HEK293 (cell line): ENCODE measurements around the gene MLLT3.

ENCODE experiments used
- CTCF ChIA-PET: fragments of 350-600 bp; formaldehyde crosslinking; extraction: SDS; loops from one replicate; lab custom pipeline; 2021; ENCODE audit warnings: antibody characterized with exemption; lab: Yijun Ruan, JAX
- POLR2A ChIA-PET: fragments of 300-600 bp; formaldehyde crosslinking; extraction: SDS; loops from one replicate; lab custom pipeline; 2020; ENCODE audit warnings: antibody characterized with exemption, inconsistent platforms; lab: Yijun Ruan, JAX
- H3K27ac ChIP-seq: fragments of 200-500 bp; sonication (Bioruptor generic); 2 replicates; pipeline ENCODE4 v1.5.1; 2014; ENCODE audit warnings: low read depth, low read length, control low read depth, inconsistent platforms; ENCODE audit errors: extremely low read depth
- H3K36me3 ChIP-seq, 2 experiments: fragments of 200-500 bp in 1 of 2; sonication (Bioruptor generic) in 1 of 2; 1 replicate in 1 of 2; 2 replicates in 1 of 2; pipeline ENCODE4 v1.5.1; 2014 to 2017; ENCODE audit warnings: inconsistent platforms in 2 of 2, low read length in 2 of 2; ENCODE audit not compliant: control insufficient read depth in 2 of 2, insufficient read depth in 1 of 2
- H3K4me1 ChIP-seq: fragments of 200-500 bp; sonication (Bioruptor generic); 2 replicates; pipeline ENCODE4 v1.5.1; 2014; ENCODE audit warnings: mild to moderate bottlenecking, low read length, inconsistent platforms; ENCODE audit not compliant: control insufficient read depth, insufficient read depth
- H3K4me3 ChIP-seq: 2 replicates; pipeline ENCODE4 v1.5.1; 2011; ENCODE audit warnings: low read depth, mild to moderate bottlenecking, control low read depth, low read length, moderate library complexity
- H3K9me3 ChIP-seq: fragments of 200-500 bp; sonication (Bioruptor generic); 2 replicates; pipeline ENCODE4 v1.5.1; 2014; ENCODE audit warnings: low read depth, low read length, inconsistent platforms; ENCODE audit not compliant: control insufficient read depth, insufficient read depth
- MZF1 ChIP-seq: fragments of 450-650 bp; formaldehyde crosslinking; IDR thresholded peaks from 2 replicates; pipeline ENCODE4 v1.5.1; 2017; ENCODE audit warnings: missing biosample characterization, missing genetic modification characterization, borderline replicate concordance
- OSR2 ChIP-seq: fragments of 450-650 bp; formaldehyde crosslinking; IDR thresholded peaks from 2 replicates; pipeline ENCODE4 v1.5.1; 2016; ENCODE audit warnings: missing biosample characterization, missing genetic modification characterization
- PRDM6 ChIP-seq: fragments of 450-650 bp; formaldehyde crosslinking; IDR thresholded peaks from 2 replicates; pipeline ENCODE4 v1.5.1; 2017; ENCODE audit warnings: missing biosample characterization, missing genetic modification characterization
- REPIN1 ChIP-seq: fragments of 450-650 bp; formaldehyde crosslinking; IDR thresholded peaks from 2 replicates; pipeline ENCODE4 v1.5.1; 2017; ENCODE audit warnings: missing biosample characterization, missing genetic modification characterization, low read depth
- SETDB1 ChIP-seq: IDR thresholded peaks from one replicate; pipeline ENCODE4 v1.6.1; 2017; ENCODE audit warnings: mild to moderate bottlenecking, low read length, moderate library complexity, mixed read lengths; ENCODE audit not compliant: insufficient read length
- TRIM28 ChIP-seq: IDR thresholded peaks from 2 replicates; pipeline ENCODE4 v1.6.1; 2011; ENCODE audit warnings: low read length, control low read depth, borderline replicate concordance
- ZBTB1 ChIP-seq: fragments of 450-650 bp; formaldehyde crosslinking; IDR thresholded peaks from 2 replicates; pipeline ENCODE4 v1.5.1; 2016; ENCODE audit warnings: missing biosample characterization, missing genetic modification characterization
- ZBTB21 ChIP-seq: fragments of 450-650 bp; formaldehyde crosslinking; IDR thresholded peaks from 2 replicates; pipeline ENCODE4 v1.5.1; 2017; ENCODE audit warnings: missing biosample characterization, missing genetic modification characterization
- ZBTB49 ChIP-seq: fragments of 450-650 bp; formaldehyde crosslinking; IDR thresholded peaks from 2 replicates; pipeline ENCODE4 v1.5.1; 2016; ENCODE audit warnings: missing biosample characterization, missing genetic modification characterization, low read depth
- ZFHX2 ChIP-seq: fragments of 450-650 bp; formaldehyde crosslinking; conservative IDR thresholded peaks from 2 replicates; pipeline ENCODE4 v1.5.1; 2016; ENCODE audit warnings: missing biosample characterization, missing genetic modification characterization
- ZNF114 ChIP-seq: fragments of 450-650 bp; formaldehyde crosslinking; IDR thresholded peaks from 2 replicates; pipeline ENCODE4 v1.5.0; 2017; ENCODE audit warnings: missing biosample characterization, missing genetic modification characterization
- ZNF248 ChIP-seq: fragments of 450-650 bp; formaldehyde crosslinking; IDR thresholded peaks from 2 replicates; pipeline ENCODE4 v1.5.1; 2017; ENCODE audit warnings: missing biosample characterization, missing genetic modification characterization
- ZNF350 ChIP-seq: fragments of 450-650 bp; formaldehyde crosslinking; IDR thresholded peaks from 2 replicates; pipeline ENCODE4 v1.5.0; 2017; ENCODE audit warnings: missing biosample characterization, mild to moderate bottlenecking, missing genetic modification characterization
- ZNF416 ChIP-seq: fragments of 450-650 bp; formaldehyde crosslinking; IDR thresholded peaks from 2 replicates; pipeline ENCODE4 v1.5.1; 2016; ENCODE audit warnings: missing biosample characterization, missing genetic modification characterization
- ZNF510 ChIP-seq: fragments of 450-650 bp; formaldehyde crosslinking; IDR thresholded peaks from 2 replicates; pipeline ENCODE4 v1.5.1; 2018; ENCODE audit warnings: mild to moderate bottlenecking, missing genetic modification characterization, missing biosample characterization; ENCODE audit not compliant: insufficient replicate concordance
- ZNF558 ChIP-seq: fragments of 450-650 bp; formaldehyde crosslinking; IDR thresholded peaks from 2 replicates; pipeline ENCODE4 v1.5.1; 2016; ENCODE audit warnings: missing biosample characterization, missing genetic modification characterization
- ZNF692 ChIP-seq: fragments of 450-650 bp; formaldehyde crosslinking; IDR thresholded peaks from 2 replicates; pipeline ENCODE4 v1.5.1; 2016; ENCODE audit warnings: missing biosample characterization, missing genetic modification characterization
- ZNF785 ChIP-seq: fragments of 450-650 bp; formaldehyde crosslinking; IDR thresholded peaks from 2 replicates; pipeline ENCODE4 v1.5.1; 2016; ENCODE audit warnings: missing biosample characterization, missing genetic modification characterization
- ZNF837 ChIP-seq: fragments of 450-650 bp; formaldehyde crosslinking; IDR thresholded peaks from 2 replicates; pipeline ENCODE4 v1.5.1; 2016; ENCODE audit warnings: missing biosample characterization, missing genetic modification characterization
- ZXDB ChIP-seq: fragments of 450-650 bp; formaldehyde crosslinking; IDR thresholded peaks from 2 replicates; pipeline ENCODE4 v1.5.1; 2016; ENCODE audit warnings: missing biosample characterization, missing genetic modification characterization

The MLLT3 gene

GRCh38 chr9:20553558-20554149 is 68.6 kb downstream of the MLLT3 start:
- Histone ChIP-seq H3K36me3 (no peaks in the 10 kb centered on the region), H3K27ac (no peak overlapping the region), H3K4me1 (peaks cover 34% of the 10 kb centered on the region), H3K9me3 (no peaks in the 10 kb centered on the region), H3K4me3 (no peak overlapping the region)
- ChIA-PET CTCF (interaction anchor here (0.6 to 1.4 kb wide), 7 partner anchors 9 to 207 kb away, joined by 3 to 7 read pairs (median 3); no protein-coding TSS in a partner anchor), POLR2A (interaction anchor here (1.8 kb wide), 1 partner anchor 68 kb away, joined by 4 read pairs; the partner anchor contains the start of gene MLLT3)
- no peak for TF ChIP-seq ZNF785 (tag by site-specific recombination)
- peak; percentile 84 for TF ChIP-seq PRDM6 (tag by site-specific recombination)

GRCh38 chr9:20552874-20553557 is 69.3 kb downstream of the MLLT3 start:
- H3K4me1 ChIP-seq = peaks cover 29% of the 10 kb centered on the region
- no peak overlapping the region for H3K4me3 ChIP-seq
- TF ChIP-seq ZNF837 (tag by site-specific recombination) (no peak), ZNF114 (tag by site-specific recombination) (no peak), ZXDB (no peak), ZBTB1 (tag by site-specific recombination) (no peak)
- H3K36me3 ChIP-seq = no peaks in the 10 kb centered on the region
- POLR2A ChIA-PET = no interaction called here
- no peak overlapping the region for H3K27ac ChIP-seq
- CTCF ChIA-PET = interaction anchor here (0.6 to 1.4 kb wide), 8 partner anchors 10 to 658 kb away, joined by 3 to 7 read pairs (median 3); no protein-coding TSS in a partner anchor
- no peaks in the 10 kb centered on the region for H3K9me3 ChIP-seq

GRCh38 chr9:20551835-20552234 is 70.5 kb downstream of the MLLT3 start:
- Histone ChIP-seq H3K4me1 (peaks cover 28% of the 10 kb centered on the region), H3K27ac (no peak overlapping the region), H3K9me3 (no peaks in the 10 kb centered on the region), H3K36me3 (no peaks in the 10 kb centered on the region), H3K4me3 (no peak overlapping the region)
- POLR2A ChIA-PET = no interaction called here
- TF ChIP-seq ZNF350 (tag by site-specific recombination) (no peak), ZNF558 (tag by site-specific recombination) (no peak), SETDB1 (no peak), ZNF510 (tag by site-specific recombination) (no peak), TRIM28 (peak; percentile 43; the same call in 1 of the 2 replicates), ZNF248 (tag by site-specific recombination) (no peak), MZF1 (tag by site-specific recombination) (0 out of 2 replicates have a peak, but pooled peaks have one; percentile 23), ZBTB49 (no peak), REPIN1 (no peak), ZNF692 (tag by site-specific recombination) (0 out of 2 replicates have a peak, but pooled peaks have one; percentile 10), OSR2 (peak; percentile 28; the same call in 1 of the 2 replicates), ZNF416 (tag by site-specific recombination) (no peak), ZBTB21 (tag by site-specific recombination) (no peak), ZFHX2 (tag by site-specific recombination) (0 out of 2 replicates have a peak, but pooled peaks have one; percentile 13)
- CTCF ChIA-PET = interaction anchor here (0.7 to 1.3 kb wide), 2 partner anchors 9 to 69 kb away, joined by 3 read pairs; no protein-coding TSS in a partner anchor
